HS-27A (cell line): ENCODE measurements around the gene SH2D3A.
A peak's percentile ranks its signal among the peaks of the same experiment; 100 is the strongest.
"Not testable (repeated sequence)": the region's sequence is repeated elsewhere in the genome, so short reads cannot be mapped to it uniquely, and the experiment has no call there.

ENCODE experiments used
- DNase-seq: peaks from one replicate; pipeline ENCODE4 v3.0.0-alpha.2; 2012; ENCODE audit warnings: low read depth, missing footprints

SH2D3A gene

DNA sequence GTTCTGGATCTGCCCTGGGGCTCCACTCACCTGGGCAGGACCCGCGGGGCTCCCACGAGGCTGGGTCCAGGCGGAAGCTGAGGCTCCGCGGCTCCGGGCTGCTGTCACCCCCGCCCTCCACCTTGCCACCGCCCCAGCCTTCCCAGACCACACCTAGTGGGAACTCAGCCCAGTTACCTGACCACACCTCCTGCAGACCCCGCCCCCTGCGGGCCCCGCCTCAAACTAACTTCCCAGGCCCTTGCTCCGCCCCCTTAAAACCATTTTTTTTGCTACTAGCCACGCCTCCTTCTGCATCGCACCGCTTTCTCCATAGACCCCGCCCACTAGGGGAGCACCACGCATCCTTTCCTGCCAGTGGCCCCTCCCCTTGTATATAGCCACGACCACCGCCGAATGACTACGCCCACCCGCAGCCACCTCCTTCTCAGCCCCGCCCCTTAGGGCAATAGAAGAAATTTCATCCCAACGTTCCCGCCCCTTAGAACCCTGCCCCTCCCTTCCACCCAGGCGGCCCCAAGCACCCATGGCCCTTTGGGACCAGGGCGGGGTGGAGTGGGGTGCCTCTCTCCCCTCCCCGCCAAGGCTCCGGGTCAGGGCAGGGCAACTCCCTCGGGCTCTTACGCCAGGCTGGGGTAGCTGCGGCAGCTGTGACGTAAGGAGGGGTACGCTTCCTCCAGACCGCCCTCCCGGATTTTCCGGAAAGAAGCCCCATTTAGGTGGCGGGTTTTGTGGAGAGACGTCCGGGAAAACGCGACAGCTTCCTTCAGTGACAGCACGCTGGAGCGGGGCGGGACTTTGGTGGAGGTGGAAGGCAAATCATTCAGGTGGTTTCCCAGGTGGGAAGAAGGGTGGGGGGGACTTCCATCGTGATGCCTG lies at the start of gene SH2D3A:
Gene SH2D3A, minus strand, starts transcription at position 79 of the 879 bp plus-strand sequence. CDS start 3,687 bp downstream, outside the sequence.
- no peak for DNase-seq

DNA sequence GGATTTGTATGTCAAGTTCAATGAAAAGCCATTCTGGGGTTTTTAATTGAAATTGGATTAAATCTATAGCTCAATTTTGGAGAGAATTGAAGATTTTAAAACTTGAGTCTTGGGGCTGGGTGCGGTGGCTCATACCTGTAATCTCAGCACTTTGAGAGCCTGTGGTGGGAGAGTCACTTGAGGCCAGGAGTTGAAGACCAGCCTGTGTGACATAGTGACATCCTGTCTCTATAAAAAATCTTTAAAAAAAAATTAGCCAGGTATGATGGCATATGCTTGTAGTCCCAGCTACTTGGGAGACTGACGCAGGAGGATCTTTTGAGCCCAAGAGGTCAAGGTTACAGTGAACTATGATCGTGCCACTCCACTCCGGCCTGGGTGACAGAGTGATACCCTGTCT lies 46.4 kb upstream of the SH2D3A start:
- no peak for DNase-seq

DNA sequence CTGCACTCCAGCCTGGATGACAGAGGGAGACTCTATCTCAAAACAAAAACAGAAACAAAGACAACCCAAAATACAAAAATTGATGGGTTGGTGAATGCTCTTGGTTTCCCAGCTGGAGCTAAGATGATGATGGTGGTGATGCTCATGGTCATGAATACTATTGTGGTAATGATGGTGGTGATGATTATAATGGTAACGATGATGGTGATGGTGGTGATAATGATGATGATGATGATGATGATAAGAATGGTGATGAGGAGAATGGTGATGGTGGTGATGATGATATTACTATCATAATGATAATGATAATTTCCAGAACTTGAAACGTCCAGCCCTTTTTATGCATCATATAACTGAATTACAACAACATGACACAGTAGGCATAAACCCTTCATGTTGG lies 45.4 kb upstream of the SH2D3A start:
- no peak for DNase-seq

DNA sequence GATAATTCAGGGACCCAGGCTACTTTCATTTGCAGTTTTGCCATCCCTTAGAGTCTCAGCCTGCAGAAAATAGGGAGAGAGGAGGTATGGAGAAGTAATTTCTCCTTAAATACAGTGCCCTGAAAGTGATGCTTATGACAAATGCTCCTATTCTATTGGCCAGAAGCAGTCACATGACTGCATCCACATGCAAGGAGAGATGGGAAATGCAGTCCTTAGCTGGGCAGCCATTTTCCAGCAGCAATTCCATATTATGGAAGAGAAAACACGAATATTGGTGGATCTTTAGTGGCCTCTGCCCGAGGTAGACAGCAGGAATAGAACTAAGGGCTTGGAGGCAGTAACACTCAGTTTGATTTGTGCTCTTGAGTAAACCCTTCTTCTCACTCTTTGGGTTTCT lies 44.7 kb upstream of the SH2D3A start:
- peak; percentile 62 for DNase-seq

DNA sequence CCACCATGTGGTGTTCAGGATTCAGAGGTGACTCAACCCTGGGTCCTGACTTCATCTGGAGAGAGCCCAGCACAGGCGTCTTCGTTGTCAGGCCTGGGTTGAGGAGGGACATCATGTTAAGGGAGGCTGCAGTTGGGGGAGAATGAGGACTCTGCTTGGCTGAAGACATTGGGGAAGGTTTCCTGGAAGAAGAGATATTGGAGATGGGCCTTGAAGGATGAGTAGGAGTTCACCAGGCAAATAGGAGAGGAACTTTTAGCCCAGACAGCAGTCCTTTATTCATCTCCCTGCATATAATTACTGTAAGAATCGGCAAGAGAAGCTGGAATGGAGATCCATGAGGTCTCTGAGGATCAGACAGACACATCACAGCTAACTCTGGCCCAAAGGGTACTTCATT lies 44.1 kb upstream of the SH2D3A start:
- no peak for DNase-seq

DNA sequence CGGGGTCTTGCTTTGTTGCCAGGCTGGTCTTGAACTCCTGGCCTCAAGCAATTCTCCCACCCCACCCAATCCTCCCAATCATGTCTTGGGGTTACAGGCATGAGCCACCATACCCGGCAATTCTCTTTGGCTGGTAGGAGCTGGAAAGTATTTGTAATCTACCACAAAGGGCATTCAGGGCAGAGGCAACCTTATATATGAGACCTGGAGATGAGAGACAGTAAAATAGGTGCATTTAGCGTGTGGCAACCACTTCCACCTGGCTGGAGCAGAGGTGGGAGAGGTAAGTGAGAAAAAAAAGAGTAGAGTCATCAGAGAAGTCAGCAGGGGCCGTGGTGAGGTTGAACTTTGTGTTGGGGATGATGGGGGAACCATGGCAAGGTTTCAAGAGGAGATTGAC lies 42.0 kb upstream of the SH2D3A start:
- no peak for DNase-seq

DNA sequence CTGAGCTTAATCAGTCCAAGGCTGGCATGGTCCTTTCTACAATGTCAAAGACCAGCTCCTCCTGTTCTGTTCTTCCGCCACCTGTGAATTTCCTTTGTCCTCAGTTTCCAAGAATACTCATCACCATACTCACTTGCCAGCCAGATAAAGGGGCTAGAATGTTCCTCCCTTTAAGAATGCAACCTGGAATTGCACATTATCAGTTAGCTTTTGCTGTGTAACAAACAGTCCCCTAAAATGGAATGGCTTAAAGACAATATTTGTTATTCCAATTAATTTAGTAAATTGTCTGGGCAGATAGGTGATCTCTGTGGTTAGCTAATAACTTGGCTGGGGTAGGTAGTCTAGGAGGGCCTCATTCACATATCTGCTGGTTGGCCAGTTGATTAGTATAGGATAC lies 41.3 kb upstream of the SH2D3A start:
- no peak for DNase-seq

DNA sequence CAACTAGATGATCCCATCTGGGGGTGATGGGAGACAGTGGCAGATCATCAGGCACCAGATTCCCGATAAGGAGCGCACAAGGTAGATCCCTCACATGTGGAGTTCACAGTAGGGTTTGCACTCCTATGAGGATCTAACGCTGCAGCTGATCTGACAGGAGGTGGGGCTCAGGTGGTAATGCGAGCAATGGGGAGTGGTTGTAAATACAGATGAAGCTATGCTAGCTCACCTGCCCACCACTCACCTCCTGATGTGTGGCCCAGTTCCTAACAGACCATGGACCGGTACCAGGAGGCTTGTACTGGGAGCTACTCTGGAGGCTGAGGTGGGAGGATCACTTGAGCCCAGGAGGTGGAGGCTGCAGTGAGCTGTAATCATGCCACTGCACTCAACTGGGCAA lies 40.1 kb upstream of the SH2D3A start:
- DNase-seq = no peak

DNA sequence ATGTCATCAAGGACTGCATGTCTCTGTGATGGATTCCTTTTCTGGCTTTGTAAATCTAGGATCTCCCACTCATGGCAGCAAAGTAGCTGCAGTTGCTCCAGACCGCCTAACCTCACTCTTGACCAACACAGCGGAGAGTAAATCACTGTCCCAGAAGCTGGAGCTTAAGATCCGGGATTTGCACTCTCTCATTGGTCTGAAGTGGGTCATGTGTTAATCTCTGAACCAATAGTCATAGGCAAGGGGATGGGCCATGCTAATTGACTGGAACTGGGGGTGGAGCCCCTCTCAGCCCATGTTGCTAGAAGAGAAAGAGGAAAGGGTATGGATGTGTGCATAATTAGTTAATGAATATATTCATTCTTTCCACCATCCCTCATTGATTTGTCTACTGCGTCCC lies 39.3 kb upstream of the SH2D3A start:
- DNase-seq = no peak

DNA sequence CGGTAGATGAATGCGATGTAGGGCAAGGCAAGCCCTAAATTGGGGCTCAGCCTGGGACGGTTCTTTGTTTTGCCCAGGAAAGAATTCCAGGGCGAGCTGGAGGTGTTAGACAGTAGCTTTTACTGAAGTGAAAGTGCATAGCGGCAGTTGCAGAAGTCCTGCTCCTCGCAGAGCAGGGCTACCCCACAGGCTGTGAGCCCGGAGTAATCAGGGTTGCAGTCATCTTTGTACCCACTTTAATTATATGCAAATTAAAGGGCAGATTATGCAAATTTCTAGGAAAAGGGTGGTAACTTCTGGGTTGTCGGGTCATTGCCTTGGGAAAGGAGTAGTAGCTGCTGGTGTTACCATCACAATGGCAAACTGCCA lies 35.8 kb upstream of the SH2D3A start:
- DNase-seq = no peak

DNA sequence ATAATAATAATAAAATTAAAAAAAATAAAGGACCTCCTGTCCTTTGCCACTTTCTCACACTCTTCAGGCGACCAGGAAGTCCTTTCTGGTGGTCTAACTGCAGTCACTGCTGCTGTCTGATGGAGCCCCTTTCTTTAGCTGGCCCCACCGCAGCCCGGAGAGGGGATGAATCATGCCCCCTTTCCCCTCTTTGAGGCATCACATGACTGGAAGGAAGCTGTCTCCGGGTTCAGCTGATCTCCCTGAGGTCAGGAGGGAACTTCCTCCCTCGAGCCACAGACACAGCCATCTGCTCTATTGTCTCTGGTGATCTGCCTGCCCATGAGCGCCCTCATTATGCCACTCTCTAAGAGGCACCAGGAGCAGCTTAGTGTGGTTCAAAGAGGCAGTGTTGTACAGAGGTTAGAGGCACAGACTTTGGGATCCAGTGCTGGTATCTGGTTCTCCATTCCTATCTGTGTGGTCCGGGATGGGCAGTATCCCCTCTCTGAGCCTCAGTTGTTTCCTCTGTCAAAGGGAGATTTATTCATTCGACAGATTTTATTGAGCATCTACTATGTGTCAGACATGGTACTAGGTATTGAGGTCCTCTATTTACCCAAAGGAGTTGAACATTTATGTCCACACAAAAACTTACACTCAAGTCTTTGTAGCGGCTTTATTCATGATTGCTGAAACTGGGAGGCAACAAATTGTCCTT lies 35.3 kb upstream of the SH2D3A start:
- no peak for DNase-seq

DNA sequence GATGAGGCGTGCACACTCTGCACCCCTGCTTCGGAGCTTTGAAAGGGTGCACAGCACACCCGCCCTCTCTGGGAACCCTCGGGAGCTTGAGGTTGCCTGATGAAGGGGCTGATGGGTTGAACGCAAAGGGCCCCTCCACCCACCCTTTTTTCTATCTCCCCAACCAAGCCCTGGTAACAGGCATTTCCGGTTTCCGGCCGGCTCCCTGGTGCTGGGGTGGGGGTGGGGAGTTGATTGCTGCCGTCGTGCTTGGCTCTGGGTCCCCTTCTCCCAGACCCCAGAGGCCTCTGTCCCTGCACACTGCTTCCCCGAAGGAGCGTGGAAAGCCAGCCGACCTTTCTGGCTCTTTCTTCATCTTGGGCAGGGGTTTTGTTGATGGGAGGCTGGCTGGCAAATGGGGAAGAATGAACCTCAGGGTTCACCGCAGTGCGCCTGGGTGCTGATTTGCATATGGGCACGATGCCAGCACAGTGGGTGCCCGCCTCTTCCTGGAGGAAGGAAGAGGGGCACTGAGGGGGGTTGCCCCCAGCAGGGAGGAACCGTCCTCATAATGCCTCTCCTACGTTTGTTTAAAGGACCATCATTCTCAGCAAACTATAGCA lies 34.4 kb upstream of the SH2D3A start:
- no peak for DNase-seq

DNA sequence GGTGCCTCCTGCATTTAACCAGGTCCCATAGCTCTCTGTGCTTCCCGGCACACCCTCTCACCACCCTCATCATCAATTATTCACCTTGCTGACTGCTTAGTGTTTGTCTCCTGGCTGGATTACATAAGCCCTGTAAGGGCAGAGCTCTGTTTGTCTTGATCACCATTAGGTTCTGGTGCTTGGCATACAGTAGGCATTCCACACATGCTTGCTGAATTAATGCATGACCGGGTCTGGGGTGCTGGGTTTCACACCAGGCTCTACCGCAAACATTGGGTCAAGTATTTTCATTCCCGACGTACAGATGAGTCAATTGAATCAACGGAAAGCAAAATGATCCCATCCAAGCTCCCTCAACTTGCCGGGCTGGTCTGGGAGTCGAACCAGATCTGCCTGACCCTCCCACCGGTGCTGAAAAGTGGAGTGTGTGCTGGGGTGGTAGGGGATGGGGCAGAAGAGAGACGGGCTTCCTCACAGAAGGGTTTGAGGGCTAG lies 33.8 kb upstream of the SH2D3A start:
- peak; percentile 43 for DNase-seq

DNA sequence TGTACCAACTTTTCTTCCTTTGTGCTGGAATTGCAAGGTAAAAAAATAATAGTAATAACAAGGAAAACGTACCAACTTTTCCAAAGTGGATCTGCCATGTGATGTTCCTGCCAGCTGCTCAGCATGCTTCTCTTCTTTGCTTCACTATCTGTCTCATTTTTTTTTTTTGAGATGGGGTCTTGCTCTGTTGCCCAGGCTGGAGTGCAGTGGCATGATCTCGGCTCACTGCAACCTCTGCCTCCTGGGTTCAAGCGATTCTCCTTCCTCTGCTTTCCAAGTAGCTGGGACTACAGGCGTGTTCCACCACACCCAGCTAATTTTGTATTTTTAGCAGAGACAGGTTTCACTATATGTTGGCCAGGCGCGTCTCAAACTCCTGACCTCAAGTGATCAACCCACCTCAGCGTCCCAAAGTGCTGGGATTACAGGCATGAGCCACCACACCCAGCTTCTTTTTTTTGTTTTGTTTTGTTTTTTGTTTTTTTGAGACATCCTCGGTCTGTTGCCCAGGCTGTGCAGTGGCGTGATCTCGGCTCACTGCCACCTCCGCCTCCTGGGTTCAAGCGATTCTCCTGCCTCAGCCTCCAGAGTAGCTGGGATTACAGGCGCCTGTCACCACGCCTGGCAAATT lies 33.0 kb upstream of the SH2D3A start:
- not testable (repeated sequence) for DNase-seq

DNA sequence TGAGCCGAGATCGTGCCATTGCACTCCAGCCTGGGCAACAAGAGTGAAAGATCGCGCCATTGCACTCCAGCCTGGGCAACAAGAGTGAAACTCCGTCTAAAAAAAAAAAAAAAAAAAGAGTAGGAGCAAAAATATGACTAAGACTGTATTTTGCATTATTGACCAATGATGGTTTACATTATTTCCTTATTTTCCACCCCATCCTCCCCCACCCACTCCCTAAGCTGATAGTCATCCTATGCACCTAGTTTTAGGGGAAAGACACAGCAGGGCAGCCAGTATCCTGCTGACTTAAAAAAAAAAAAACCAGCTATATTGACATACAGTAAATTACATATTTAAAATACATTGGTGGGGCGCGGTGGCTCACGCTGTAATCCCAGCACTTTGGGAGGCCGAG lies 30.4 kb upstream of the SH2D3A start:
- no peak for DNase-seq

DNA sequence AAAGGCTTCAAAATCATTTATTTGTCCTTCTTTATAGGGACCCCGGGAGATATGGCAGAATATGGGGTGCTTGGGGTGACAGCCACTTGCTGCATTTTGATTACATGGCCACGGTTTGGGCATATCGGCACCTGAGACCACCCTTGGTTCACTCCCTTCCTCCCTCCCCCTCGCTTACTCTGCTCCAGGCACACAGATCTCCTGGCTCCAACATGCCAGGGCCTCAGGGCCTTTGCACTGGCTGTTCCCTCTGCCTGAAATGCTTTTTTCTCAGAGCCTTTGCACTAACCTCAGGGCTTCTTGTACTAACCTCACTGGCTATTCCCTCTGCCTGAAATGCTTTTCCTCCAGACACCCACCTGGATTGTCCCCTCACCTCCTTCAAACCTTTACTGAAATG lies 29.0 kb upstream of the SH2D3A start:
- no peak for DNase-seq

DNA sequence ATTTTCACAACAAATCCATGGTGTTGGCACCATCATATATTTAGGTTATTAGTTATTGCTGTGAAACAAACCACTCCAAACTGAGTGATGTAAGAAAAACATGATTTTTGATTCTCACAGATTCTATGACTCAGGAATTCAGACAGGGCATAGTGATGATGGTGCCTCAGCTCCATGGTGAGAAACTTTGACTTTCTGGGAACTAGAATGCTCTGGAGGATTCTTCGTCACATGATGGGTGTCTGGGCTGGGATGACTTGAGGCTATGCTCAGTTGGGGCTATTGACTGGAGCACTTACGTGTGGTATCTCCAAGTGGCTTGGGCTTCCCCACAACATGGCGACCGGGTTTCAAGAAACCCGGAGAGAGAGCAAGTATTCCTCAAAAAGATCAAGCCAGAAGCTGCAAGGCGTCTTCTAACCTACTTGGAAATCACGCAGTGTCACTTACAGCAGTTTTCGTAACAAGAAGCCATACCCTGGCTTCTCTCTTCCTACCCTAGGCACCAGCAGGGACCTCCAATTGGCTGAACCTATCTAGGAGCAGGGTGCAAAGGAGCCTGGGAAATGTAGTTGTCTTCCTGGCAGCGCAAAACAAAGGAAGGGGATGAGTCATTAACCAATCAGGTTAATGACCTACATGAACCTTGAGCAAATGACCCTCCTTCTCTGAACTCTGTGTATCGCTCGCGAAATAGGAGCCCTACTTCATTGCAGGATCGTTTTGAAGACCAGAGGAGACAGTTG lies 27.6 kb upstream of the SH2D3A start:
- no peak for DNase-seq

DNA sequence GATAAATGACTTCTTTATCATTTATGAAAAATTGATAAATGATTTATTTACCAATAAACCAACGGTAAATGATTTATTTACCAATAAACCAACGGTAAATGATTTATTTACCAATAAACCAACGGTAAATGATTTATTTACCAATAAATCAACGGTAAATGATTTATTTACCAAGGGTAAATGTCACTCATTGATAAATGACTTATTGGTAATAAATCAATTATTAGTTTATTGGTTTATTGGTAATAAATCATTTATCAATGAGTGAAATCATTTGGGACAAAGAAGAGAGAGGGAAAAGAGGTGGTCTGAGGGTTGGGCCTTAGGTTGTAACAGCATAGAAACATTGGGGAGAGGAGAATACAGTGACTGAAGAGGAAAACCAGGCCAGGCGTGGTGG lies 26.7 kb upstream of the SH2D3A start:
- DNase-seq = no peak

DNA sequence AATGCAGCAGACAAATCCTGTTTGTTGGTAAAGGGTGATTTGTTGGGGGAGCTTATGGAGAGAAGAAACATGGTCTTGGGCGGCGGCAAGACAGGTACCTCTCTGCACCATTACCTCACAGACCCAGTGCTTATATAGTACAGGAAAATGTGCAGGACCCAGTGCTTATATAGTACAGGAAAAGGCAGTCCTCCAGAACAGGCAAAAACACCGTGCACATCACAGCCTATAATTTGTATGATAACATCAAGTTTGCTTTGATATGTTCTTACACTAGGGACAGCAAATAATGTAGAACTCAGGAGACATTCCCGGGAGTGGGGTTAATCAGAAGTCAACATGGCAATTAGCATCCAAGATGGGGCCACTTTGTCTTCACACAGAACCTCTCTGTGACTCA lies 26.2 kb upstream of the SH2D3A start:
- no peak for DNase-seq

DNA sequence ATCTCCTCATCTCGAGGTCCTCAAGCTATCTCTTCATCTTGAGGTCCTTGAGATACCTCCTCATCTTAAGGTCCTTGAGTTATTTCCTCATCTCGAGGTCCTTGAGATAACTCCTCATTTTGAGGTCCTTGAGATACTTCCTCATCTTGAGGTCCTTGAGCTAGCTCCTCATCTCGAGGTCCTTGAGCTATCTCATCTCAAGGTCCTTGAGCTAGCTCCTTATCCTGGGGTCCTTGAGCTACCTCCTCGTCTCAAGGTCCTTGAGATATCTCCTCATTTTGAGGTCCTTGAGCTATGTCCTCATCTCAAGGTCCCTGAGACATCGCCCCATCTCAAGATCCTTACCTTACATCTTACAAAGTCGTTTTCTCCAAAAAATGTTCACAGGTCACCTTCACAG lies 24.0 kb upstream of the SH2D3A start:
- DNase-seq = no peak

DNA sequence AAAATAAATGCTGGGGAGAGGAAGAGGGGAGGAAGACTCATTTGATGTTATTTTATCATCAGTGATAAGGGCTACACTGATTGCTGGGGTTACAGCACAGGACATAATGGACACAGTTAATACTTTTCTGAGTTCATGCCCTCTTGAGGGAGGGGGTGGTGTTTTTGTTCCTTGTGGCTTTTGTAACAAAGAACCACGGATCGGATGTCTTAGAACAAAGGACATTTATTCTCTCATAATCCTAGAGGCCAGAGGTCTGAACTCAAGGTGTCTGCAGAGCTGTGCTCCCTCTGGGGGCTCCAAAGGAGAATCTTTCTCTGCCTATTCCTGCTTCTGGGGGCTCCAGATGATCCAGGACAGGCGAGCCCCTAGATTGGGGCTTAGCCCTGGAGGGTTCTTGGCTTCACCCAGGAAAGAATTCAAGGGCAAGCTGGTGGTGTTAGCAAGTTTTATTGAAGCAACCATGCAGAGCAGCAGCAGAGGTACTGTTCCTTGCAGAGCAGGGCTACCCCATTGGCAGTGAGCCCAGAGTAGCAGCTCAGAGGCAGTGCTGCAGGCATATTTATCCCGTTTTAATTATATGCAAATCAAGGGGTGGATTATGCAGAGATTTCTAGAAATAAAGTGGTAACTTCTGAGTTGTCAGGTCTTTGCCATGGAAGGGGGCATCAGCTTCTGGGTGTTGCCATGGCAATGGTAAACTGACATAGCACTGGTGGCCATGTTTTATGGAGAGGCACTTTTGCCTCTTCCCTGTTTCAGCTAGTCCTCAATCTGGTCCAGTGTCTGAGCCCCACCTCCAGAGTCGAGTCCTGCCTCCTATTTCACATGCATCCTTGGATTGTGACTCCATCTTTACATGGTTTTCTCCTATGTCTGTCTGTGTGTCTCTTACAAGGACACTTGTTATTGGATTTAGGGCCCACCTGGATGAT lies 23.2 kb upstream of the SH2D3A start:
- DNase-seq = no peak
